COLO668 (cell line): Measurements from ENCODE around the gene CFAP221.

Source experiments
- DNase-seq: peaks from one replicate; lab custom pipeline; 2025; ENCODE audit not compliant: unreplicated experiment; lab: John Stamatoyannopoulos, UW

Gene CFAP221

DNA sequence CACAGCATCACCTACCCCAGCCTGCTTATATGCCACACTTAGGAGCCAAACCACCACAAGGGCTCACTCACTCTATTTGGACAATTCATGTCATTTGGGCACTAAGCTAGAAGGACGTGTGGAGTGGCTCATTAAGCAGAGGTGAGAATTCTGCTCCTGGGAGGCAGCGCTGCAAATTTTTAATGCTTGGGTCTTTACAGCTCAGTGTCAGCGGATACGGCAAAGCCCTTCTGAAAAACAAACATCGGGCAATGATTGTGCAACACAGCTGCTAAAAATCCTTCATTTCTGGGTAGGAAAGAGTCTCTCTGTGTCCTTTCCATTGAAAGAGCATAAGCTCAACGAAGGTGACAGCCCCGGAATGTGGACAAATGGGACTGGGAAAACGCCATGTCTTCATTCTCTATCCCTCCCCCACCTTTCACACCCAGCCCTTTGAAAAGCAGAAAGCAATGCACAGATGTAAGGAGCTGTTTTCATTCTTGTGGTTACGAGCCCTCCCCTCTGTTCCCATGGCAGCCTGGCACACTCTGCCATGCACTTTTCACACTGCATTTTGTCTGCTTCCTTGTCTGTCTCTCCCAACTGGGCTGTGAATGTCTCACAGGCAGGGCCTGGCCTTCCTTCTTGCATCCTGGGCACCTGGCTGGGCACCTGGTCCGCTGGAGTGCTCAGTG is 150.7 kb downstream of the CFAP221 start:
- peak; percentile 47 for DNase-seq

DNA sequence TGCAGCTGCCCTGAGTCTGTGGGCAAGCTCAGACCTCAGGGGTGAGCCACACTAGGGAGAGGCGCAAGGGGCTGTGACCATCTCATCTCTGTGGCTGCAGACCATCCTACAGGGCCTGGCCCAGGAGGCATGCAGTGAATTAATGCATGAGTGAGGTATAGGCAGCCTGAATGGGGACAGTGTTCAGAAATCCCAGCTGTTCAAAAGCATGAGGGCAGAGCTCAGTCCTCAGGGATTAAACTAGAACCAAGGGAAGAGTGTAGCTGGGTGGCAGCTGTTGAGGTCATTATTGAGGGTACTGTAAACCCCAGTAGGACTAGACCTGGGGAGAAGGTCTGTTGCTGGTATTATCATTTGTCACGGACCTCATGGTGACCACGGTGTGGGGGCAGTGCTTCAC is 151.8 kb downstream of the CFAP221 start:
- DNase-seq = no peak

DNA sequence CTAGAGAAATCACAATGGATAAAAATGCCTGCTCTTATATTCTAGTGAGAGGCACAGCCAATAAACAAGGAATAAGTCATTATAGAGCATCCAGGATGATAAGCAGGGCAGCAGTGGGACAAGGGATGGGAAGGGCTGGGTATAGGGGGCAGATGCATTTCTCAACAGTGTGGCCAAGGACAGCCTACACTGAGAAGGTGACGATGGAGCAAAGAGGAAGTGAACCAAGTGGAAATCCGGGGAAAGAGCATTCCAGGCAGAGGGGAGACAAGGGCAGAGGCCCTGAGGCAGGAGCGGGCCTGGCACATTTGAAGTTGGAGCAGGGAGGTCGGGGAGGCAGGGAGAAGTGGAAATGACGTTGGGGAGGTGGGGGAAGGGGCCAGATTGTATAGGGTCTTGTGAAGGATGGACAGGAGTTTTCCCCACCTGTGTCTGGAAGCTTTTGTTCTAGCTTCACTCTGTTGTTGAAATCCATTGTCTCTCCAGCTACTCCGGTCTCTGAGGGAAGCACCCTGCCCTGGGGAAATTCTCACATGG is 152.3 kb downstream of the CFAP221 start:
- no peak for DNase-seq

DNA sequence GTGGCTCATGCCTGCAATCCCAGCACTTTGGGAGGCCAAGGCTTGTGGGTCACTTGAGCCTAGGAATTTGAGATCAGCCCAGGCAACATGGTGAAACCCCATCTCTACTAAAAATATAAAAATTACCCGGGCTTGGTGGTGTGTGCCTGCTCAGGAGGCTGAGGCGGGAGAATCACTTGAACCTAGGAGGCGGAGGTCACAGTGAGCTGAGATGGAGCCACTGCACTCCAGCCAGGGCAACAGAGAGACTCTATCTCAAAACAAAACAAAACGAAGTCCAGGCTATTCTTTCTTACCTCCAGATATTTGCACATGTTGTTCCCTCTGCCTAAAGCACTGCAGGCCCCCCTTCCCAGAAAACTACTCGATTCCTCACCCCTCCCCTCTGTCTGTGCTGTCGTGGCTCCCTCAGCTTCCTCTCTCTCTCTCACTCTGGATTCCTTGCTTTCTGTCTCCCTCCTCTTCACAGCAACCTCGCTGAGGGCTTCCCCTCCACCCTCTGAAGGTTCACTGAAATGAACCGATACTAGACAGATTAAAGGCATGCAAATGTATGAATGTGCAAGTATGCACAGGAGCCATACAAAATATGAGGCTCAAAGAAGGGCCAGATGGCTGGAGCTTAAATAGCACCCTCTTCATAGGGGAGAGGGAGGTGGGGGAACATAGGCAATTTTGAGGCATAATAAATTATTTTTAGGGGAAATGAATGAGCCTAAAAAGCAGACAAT is 153.2 kb downstream of the CFAP221 start:
- DNase-seq = no peak

DNA sequence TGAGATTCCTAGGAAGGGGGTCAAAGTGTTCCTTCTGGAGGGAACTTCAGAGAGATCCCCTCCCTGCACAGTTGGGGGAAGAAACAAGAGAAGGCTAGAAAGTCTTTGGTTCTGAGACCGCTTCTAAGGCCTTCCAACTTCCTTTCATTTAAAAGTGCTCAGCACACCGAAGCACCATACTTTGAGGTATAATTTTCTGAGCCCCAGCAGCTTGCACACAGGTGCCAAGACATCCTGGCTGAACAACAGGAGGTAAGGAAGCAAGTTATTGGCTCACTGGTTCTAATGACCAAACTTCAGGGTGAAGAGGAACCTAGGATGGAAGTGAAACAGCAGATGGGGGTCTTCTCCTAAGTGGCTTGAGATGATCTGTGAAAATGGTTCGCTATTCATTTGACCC is 154.0 kb downstream of the CFAP221 start:
- DNase-seq = no peak

DNA sequence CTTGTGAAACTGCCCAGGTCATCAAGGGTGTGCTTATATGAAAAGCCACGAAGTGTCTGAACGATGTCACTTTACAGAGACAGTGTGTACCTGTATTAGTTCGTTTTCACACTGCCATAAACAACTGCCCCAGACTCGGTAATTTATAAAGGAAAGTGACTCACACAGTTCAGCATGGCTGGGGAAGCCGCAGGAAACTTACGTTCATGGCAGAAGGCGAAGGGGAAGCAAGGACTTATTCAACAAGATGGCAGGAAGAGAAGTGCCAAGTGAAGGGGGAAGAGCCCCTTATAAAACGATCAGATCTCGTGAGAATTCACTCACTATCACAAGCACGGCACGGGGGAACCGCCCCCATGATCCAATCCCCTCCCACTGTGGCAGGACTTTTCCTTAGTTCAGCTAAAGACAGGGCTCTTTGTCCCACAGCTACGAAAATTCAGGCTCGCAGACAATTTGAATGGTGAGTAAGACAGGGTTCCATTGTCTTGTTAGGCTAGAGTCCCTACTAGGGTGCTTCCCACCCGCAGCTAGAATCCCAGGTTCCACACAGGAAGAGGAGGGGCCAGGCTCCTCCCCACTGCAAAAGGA is 154.9 kb downstream of the CFAP221 start:
- no peak for DNase-seq

DNA sequence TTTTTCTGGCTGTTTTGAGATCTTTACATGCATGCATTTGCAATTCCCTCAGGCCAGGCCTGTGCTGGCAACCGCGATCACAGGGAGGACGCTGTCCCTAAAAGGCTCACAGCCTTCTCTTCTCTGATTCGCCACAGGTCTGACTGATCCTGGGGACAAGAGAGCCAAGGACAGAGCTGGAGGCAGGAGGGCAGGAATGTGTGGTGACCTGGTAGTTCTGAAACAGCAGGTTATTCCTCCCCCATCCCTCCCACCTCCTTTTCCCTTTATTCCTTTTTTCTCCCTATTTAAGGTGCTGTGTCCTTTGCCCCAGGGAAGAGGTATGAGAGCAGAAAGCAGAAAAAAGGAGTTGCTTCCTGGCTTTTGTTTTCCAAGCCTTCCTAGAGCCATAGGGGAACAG is 156.6 kb downstream of the CFAP221 start:
- DNase-seq = no peak

DNA sequence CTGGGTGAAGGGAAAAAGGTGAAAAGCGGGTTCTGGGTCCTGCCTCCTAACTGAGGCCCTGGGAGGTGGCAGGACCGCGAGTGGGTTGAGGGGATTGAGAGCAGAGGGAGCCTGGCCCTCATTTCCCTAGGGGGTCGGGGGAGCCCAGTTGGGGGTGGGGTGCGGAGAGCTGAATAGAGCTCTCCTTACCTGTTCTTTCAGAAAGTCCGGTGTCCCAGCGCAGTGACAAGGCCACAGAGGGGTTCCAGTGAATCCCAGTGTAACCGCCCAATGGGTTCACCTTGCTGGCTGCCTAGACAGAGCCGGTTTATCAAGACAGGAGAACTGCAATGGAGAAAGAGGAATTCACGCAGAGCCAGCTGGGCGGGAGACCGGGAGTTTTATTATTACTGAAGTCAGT is 157.1 kb downstream of the CFAP221 start:
- DNase-seq = no peak

DNA sequence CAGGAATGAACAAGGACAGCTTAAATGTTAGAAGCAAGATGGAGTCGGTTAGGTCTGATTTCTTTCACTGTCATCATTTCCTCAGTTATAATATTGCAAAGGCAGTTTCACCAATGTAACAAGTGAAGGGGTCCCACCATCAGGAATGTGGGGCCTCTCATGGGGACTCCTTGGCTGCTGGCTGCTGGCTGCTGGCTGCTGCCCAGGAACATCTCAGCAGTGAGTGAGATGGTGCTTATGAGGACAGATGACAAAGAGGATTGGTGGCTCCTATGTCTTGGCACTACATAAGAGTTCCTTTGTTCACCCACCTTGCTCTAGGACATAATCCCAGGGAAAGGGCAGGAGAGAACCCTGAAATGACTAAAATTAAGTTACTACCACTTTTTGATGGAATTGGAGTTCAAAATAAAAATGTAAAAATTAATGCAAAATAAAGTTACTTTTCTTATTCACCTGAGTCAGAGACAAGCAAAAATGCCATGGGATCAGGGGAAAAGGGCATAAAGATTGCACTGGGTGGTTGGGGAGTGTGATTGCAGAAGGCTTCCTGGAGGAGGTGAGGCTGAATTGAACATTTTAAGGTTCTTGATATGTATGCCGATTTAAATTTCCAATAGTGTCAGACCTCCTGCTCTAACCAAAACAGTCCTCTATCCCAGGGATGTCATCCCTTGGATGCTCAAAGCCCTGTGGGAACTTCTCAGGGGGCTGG is 158.1 kb downstream of the CFAP221 start:
- no peak for DNase-seq

DNA sequence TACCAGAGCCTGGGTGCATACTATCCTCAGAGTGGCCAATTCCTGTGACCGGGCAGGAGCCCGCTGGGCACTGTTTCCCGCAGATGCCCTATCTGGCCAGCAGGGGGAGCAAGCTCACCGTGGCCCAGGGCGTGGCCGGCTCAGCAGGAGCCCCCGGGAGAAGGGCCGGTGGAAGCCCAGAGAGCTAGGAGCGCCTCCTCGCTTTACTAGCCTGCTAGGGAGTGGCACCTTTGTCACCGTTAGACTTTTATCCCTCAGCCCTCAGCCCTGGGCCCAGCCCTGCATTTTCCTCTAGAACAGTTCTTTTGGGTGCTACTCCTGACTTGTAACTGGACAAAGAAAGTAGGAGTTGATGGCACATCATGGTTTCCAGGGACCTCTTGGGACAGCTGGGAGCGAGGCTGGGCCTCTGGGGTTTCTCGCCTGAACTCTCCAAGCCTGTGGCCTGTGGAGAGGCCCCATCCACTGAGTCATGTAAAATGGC is 158.7 kb downstream of the CFAP221 start:
- peak; percentile 73 for DNase-seq

DNA sequence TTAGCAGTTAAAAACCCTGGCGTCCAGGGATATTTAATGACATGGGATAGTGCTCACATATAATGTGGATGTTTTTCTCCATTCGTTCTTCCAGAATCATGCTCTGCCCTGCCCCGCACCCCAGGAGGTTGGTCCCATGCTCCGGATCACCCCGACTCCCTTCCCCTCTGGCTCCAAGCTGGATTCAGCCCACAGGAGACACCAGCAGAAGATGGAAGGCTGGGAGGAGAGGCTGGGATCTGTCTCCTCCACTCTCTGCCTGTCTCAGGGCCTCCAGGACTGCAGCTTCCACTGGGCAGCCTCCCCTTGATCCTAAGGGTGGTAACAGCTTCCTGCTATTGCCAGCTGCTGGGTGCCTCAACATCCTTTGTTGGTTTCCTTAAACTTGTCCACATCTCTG is 159.3 kb downstream of the CFAP221 start:
- no peak for DNase-seq

DNA sequence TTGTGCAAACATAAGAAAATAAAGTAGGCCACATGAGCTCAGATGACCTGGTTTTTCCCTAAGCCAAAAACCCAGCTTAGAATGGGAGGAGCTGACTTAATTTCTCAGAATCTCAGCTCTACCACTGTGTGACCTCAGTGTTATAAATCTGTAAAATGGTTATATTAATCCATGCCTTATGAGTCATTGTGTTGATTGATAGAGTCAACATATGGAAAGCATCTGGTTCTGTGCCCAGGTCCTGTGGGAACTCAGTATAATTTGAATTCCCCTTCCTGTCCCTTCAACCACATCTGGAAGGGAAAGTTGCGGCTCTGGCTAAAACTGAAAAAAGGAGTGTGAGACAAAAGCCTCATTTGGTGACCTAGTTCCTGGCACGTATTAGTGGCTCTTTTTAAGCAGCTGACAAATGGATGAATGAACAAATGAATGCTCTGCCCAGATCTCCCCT is 160.4 kb downstream of the CFAP221 start:
- no peak for DNase-seq

DNA sequence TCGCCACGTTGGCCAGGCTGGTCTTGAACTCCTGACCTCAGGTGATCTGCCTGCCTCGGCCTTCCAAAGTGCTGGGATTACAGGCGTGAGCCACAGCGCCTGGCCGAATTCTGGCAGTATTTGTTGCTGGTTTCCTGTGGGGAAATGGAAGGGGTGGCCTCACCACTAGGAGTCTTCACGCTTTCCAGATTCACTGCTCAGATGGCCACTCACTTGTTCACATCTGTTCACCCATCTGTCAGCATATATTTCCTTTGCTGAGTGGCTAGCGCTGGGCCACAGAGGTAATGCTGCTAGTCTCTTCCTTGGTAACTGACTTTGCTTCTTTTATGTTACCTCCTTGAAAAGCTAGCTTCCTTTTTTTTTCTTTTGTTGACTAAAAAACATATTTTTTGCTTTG is 162.0 kb downstream of the CFAP221 start:
- DNase-seq = no peak
